HUES6 (cell line): ENCODE measurements around the gene APPBP2.

Experiments used
- H3K27ac ChIP-seq: 2 replicates; pipeline ENCODE4 v1.7.0; 2013; ENCODE audit warnings: low read depth, mild to moderate bottlenecking, low read length, inconsistent platforms
- H3K27me3 ChIP-seq: 2 replicates; pipeline ENCODE4 v1.6.1; 2013; ENCODE audit warnings: low read length; ENCODE audit not compliant: control insufficient read depth, insufficient read depth
- H3K36me3 ChIP-seq: 2 replicates; pipeline ENCODE4 v1.6.1; 2013; ENCODE audit warnings: low read length; ENCODE audit not compliant: control insufficient read depth, insufficient read depth
- H3K4me1 ChIP-seq: 2 replicates; pipeline ENCODE4 v1.6.1; 2013; ENCODE audit warnings: low read length; ENCODE audit not compliant: control insufficient read depth, insufficient read depth
- H3K4me3 ChIP-seq: 2 replicates; pipeline ENCODE4 v1.5.1; 2013; ENCODE audit warnings: low read depth, low read length
- H3K9ac ChIP-seq: one replicate; pipeline ENCODE4 v1.6.1; 2013; ENCODE audit warnings: mild to moderate bottlenecking, low read length
- H3K9me3 ChIP-seq: 2 replicates; pipeline ENCODE4 v1.6.1; 2013; ENCODE audit warnings: low read depth, low read length; ENCODE audit not compliant: control insufficient read depth, insufficient read depth

The APPBP2 gene

DNA sequence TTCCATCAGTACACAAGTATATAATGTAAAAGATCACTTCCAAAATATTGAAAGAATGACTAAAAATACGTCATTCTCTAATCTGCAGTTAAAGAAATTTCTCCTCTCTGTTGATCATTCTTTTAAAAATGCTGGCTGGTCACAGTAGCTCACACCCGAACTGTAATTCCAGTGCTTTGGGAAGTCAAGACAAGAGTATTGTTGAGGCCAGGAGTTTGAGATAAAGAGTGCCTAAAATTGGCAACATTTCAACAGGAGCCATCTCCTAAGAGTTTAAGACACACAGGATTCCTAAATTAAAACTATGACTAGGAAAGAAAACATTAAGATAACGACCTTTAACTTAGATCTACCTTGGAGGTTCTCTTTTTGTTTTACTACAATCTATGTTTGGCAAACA is 129.6 kb downstream of the APPBP2 start:
- H3K4me3 ChIP-seq: no peak overlapping the region
- H3K27me3 ChIP-seq: no peaks in the 10 kb centered on the region
- peaks cover 5% of the 10 kb centered on the region; the same call in 1 of the 2 replicates for H3K4me1 ChIP-seq
- H3K9ac ChIP-seq: no peak overlapping the region
- H3K36me3 ChIP-seq: no peaks in the 10 kb centered on the region
- no peak overlapping the region for H3K27ac ChIP-seq
- H3K9me3 ChIP-seq: no peaks in the 10 kb centered on the region

DNA sequence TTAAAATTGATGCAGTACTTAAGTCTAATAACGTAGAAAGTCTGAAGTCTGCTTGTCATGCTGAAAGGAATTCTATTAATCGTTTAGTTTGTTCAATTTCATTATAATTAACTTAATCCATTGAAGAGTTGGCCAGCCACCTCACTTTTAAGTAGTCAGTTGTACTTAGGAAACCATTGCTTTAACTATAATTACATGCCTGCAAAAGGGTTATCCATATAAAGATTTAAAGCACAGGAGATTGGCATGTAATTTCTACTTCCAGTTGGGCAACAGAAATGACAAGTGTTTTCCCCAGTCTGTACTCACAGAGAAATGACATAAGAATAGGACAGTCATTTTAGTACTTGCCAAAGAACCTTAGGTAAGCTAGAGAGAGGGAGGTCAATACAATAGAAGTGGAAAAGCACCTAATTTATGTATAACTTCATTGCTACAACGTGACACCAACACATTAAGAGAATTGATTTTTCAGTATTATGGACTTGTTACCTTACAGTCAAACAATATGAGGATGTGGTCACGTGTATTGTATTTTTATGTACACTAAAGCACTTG is 130.5 kb downstream of the APPBP2 start:
- no peaks in the 10 kb centered on the region for H3K27me3 ChIP-seq
- no peaks in the 10 kb centered on the region for H3K9me3 ChIP-seq
- no peaks in the 10 kb centered on the region for H3K36me3 ChIP-seq
- H3K4me3 ChIP-seq: no peak overlapping the region
- H3K9ac ChIP-seq: no peak overlapping the region
- H3K27ac ChIP-seq: no peak overlapping the region
- peaks cover 6% of the 10 kb centered on the region; the same call in 1 of the 2 replicates for H3K4me1 ChIP-seq

DNA sequence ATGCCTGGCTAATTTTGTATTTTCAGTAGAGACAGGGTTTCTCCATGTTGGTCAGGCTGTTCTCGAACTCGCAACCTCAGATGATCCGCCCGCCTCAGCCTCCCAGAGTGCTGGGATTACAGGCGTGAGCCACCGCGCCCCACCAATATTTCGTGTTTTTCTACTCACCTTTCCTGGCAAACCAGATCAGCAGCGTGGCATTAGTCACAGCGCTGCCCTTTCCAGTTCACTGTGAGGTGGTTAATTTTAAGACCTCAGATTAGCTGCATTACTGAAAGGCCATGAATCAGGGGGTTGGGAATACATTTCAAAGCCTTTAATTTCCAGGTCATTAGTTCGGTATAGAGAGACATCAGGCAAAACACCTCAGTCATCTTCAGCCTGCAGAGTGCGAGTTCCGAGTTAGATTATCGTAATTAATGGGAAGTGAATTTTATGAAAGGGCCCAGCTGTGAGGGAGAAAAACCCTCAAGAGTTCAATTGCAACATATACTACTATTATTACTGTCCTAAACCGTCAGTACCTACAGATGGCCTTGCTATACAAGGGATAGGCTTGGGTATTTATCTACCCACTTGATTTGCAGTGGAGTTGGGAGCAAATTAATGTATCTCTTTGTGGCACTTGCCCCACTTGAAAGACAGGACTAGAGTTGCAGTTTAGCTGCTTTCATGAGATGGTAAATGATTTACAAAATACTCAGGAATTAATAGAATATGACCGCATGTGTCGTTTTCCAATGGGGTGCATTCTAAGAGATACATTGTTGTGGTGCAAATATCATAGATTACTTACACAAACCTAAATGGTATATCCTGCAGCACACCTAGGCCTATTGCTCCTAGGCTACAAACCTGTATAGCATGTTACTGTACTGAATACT is 132.0 kb downstream of the APPBP2 start:
- Histone ChIP-seq H3K9ac (no peak overlapping the region), H3K4me3 (no peak overlapping the region), H3K27me3 (no peaks in the 10 kb centered on the region), H3K36me3 (no peaks in the 10 kb centered on the region), H3K4me1 (peaks cover 13% of the 10 kb centered on the region), H3K9me3 (no peaks in the 10 kb centered on the region), H3K27ac (no peak overlapping the region)
